ENCODE results near the gene ECD. TPM values are rescaled to one million over a fixed set of nuclear protein-coding genes. Genes with fewer than 3 reads are reported as not detected.
A peak's percentile ranks its signal among the peaks of the same experiment; 100 is the strongest.

Gene ECD
- total RNA-seq, 1 experiment from 2014 or later, result 25.4 TPM

GRCh38 chr10:73096041-73096448 is 71.8 kb downstream of the ECD start (continued):
- no peak for TF ChIP-seq ZBTB33 (IDR thresholded peaks at IDR 0.05; ENCODE audit: extremely low read depth, insufficient replicate concordance, low read length)

GRCh38 chr10:73095481-73096021 is 72.3 kb downstream of the ECD start:
- RAD21 ChIA-PET (ENCODE audit: low non-redundant PET in 1 of 2, low total read pairs in 2 of 2, uncharacterized antibody in 2 of 2, unreplicated experiment in 2 of 2), result no interaction called here
- BruUV-seq (replicated peaks), result no TSS peak
- Histone ChIP-seq H3K4me2 (ENCODE audit: low read length) (peak overlapping the region; percentile 93), H3K79me2 (ENCODE audit: insufficient read depth, low read length) (peaks cover 58% of the 10 kb centered on the region), H3K9ac (ENCODE audit: low read length) (peak overlapping the region; percentile 86), H3K36me3 (ENCODE audit: control insufficient read depth in 1 of 2, insufficient read depth in 2 of 2, low read length in 2 of 2) (no peaks in the 10 kb centered on the region), H3K4me3 (replicated peaks in 1 of 2; ENCODE audit: low read depth in 1 of 2, low read length in 2 of 2) (peak overlapping the region; percentile 81 to 91), H3K9me3 (ENCODE audit: control insufficient read depth in 1 of 2, insufficient read depth in 1 of 2, low read depth in 1 of 2, low read length in 2 of 2) (no peaks in the 10 kb centered on the region), H3K4me1 (ENCODE audit: control insufficient read depth in 1 of 2, insufficient read depth in 2 of 2, low read length in 2 of 2) (peaks cover 13 to 23% of the 10 kb centered on the region in 2 experiments; a peak in 3 of 4 replicates), H4K20me1 (ENCODE audit: insufficient read depth) (no peaks in the 10 kb centered on the region; the same call in 1 of the 2 replicates), H3K27ac (ENCODE audit: low read depth, low read length) (peak overlapping the region; percentile 82), H3K9me2 (ENCODE audit: insufficient read depth) (no peaks in the 10 kb centered on the region), H3K27me3 (ENCODE audit: insufficient read depth, low read length) (no peaks in the 10 kb centered on the region), H2AFZ (ENCODE audit: low read depth, low read length, poor library complexity, severe bottlenecking) (no peak overlapping the region)
- CTCF ChIA-PET, result interaction anchor here (0.7 to 1.7 kb wide), 2 partner anchors 63 to 1199 kb away, joined by 3 to 13 read pairs; no protein-coding TSS in a partner anchor
- TF ChIP-seq EZH2phosphoT487 (IDR thresholded peaks at IDR 0.05; ENCODE audit: borderline replicate concordance) (no peak), POLR2AphosphoS5 (IDR thresholded peaks at IDR 0.05; ENCODE audit: low read depth, low read length) (0 out of 2 replicates have a peak, but pooled peaks have one; percentile 24), RAD21 (IDR thresholded peaks at IDR 0.05; ENCODE audit: low read depth) (no peak), ELF1 (IDR thresholded peaks at IDR 0.05; ENCODE audit: borderline replicate concordance, low read depth) (no peak), SP1 (IDR thresholded peaks at IDR 0.05; ENCODE audit: low read depth) (no peak), MAX (IDR thresholded peaks at IDR 0.05) (no peak), POLR2A (IDR thresholded peaks at IDR 0.05; ENCODE audit: borderline replicate concordance, extremely low read depth, insufficient read depth, insufficient read length) (peak; percentile 24), JUND (IDR thresholded peaks at IDR 0.05) (no peak)
- ATAC-seq (no peak), DNase-seq (ENCODE audit: low read depth, low spot score) (no peak)
- intact Hi-C loops (cut with micrococcal nuclease), result no loop called here
- POLR2A ChIA-PET, result interaction anchor here (0.7 to 2.0 kb wide), 6 partner anchors 12 to 73 kb away, joined by 3 to 27 read pairs (median 3); partner anchors contain the start of genes ECD, FAM149B1 and NUDT13

All from HCT116 (cell line).